ENCODE measurements around the gene EDN2. TPM values are rescaled to one million over a fixed set of nuclear protein-coding genes. Genes with fewer than 3 reads are reported as not detected.

EDN2 gene
- total RNA-seq, 2 donors from 2014 or later = not detected

DNA sequence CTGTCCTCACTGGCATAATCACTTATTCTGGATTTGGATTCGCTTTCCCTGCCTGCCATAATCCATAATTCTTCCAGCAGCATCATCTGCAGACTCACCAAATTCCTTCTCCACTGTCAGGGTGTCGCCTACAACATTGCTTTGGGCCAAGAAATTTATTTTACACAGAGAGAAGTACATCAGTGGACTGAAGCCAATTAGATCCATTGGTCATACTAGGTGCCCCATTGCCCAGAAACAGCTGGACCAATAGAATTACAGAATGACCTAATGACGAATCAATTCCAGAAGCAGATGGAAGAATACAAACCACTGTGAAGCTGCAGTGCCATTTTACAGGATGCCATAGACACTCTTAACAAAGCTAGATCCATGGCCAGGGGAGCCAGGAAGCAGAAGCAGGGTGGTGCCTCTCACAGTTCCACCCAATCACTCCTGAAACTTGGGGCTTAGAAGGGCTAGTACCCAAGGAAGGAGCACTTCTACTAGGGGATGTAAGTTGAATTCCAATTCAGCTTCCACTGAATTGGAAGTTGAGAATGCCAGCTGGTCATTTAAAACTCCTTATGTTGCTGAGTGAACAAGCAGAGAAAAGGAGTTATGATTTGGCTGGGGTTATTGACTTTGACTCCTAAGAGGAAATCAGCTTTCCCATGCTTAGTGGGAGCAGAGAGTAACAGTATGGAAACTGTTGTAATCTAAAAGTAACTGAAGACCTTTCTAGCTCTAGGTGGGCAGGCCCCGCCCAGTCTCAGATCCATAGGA is 44.0 kb downstream of the EDN2 start:
- Mint-ChIP-seq H3K9me3 (no peaks in the 10 kb centered on the region), H3K4me3 (no peak overlapping the region)
- no peak for ATAC-seq (replicated peaks)

DNA sequence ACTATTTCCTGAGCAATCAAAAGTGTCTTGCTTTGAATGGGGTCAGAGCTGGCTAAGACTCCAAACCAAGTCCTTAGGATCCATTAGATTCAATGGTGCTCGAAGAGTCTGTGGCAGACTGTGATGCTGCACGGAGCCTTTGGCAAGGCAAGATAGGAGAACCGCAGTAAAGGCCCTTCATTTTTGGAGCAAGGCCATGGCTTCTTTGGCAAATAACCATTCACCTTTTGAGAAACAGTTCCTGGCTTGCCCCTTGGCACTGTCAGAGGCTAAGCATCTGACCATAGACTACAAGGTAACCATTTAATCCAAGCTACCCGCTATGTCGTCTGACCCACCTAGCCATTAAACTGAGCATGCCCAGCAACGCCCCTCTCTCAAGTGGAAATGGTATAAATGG is 45.2 kb downstream of the EDN2 start:
- ATAC-seq (replicated peaks) = no peak
- Mint-ChIP-seq H3K4me3 (no peak overlapping the region), H3K36me3 (ENCODE audit: low read depth) (no peaks in the 10 kb centered on the region), H3K27me3 (peaks cover 27% of the 10 kb centered on the region), H3K4me1 (no peaks in the 10 kb centered on the region), H3K9me3 (no peaks in the 10 kb centered on the region), H3K27ac (no peak overlapping the region)

More for the DNA sequence above, 44.0 kb downstream of the EDN2 start:
- Mint-ChIP-seq H3K27ac (no peak overlapping the region), H3K27me3 (peaks cover 17% of the 10 kb centered on the region), H3K4me1 (no peaks in the 10 kb centered on the region), H3K36me3 (ENCODE audit: low read depth) (no peaks in the 10 kb centered on the region)

DNA sequence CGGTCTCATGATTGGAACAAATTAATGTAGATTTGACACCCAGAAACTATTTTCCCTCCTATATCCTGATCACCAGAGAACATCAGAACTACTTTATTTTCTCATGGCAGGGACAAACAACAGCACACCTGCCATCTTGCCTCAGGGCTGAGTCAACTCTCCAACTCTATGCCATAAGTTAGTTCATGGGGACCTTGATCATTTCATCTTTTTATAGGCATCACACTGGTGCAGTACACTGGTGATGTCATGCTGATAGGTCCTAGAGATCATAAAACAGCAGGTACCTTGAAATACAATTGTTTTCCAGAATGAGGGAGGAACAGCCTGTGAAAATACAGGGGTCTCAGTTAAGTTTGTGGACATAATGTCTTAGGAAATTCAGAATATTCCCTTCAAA is 45.8 kb downstream of the EDN2 start:
- Mint-ChIP-seq H3K27me3 (peaks cover 31% of the 10 kb centered on the region), H3K27ac (no peak overlapping the region), H3K9me3 (no peaks in the 10 kb centered on the region), H3K36me3 (ENCODE audit: low read depth) (no peaks in the 10 kb centered on the region), H3K4me3 (no peak overlapping the region), H3K4me1 (no peaks in the 10 kb centered on the region)
- ATAC-seq (replicated peaks) = no peak

DNA sequence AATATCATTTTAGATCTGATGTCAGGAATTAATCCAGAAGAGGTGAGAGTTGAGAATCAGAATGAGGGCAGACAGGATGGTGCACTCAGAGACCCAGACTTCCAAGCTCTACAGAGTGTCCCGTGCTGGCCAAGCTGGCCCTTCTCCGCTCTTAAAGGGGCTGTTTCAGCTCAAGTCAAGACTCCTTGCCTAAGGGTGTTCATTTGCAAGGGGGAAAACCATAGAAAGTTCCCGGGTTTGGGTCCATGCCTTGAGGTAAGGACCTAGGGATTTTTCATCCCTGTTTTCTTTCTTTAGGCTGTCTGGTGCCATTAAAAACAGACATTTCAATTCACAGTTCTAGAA is 47.5 kb downstream of the EDN2 start:
- no peaks in the 10 kb centered on the region for H3K36me3 Mint-ChIP-seq (ENCODE audit: low read depth)
- no peak overlapping the region for H3K27ac Mint-ChIP-seq
- peaks cover 38% of the 10 kb centered on the region for H3K27me3 Mint-ChIP-seq
- H3K4me1 Mint-ChIP-seq = no peaks in the 10 kb centered on the region
- H3K4me3 Mint-ChIP-seq = no peak overlapping the region
- ATAC-seq (replicated peaks) = no peak
- H3K9me3 Mint-ChIP-seq = no peaks in the 10 kb centered on the region

DNA sequence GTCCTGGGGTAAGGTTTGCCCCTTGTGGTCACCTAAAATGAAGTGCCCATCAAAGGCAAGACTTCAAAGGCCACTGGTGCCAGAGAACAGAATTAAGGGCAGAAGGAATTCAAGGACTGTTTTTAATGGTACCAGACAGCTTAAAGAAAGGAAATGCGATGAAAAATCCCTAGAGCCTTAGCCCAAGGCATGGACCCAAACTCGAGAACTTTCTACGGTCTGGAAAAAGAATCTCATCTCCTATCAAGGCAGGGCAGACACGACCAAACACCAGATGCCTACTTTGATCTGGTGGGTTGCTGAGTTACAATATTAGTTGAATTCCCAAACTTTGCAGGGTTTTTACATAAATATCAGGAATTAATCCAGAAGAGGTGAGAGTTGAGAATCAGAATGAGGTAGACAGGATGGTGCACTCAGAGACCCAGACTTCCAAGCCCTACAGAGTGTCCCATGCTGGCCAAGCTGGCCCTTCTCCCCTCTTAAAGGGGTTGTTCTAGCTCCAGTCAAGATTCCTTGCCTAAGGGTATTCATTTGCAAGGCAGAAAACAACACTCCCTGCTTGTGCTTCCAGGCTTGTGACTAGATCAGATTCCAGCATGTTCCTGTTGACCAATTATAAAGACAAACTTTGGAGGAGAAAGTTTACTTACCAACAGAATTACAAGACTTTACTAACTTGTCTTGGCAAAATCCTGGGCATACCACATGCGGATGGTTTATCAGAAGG is 48.0 kb downstream of the EDN2 start:
- Mint-ChIP-seq H3K27me3 (peaks cover 38% of the 10 kb centered on the region), H3K4me3 (no peak overlapping the region)
- no peak for ATAC-seq (replicated peaks)

DNA sequence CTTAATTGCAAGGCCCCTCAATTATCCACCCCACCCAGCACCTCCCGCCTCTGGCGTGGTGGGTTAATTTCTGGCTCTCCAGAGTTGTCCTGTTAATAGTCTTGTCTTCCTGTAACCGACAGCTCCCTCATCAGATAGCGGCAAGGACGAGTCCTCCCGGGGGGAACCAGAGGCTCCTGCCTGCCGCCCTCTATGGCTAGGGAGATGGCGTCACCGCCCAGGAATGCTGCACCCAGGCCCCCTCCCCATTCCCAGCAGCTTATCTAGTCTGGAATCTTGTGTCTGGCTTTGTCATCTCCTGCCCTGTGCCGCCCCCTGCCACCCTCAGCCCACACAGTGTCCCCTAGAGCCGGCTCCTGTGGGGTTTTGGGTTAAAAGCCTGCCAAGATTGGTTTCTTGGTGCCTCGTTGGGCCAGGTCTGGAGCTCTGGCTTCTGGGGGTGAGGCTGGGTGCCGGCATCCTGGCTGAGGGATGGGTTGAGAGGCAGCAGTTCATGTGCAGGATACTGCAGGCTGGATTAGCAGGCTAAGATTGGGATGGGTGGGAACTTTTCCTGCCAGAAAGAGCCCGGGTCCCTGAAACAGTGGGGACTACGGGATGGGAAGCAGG is 48.8 kb downstream of the EDN2 start:
- Mint-ChIP-seq H3K27ac (no peak overlapping the region), H3K36me3 (ENCODE audit: low read depth) (no peaks in the 10 kb centered on the region), H3K4me3 (no peak overlapping the region), H3K4me1 (no peaks in the 10 kb centered on the region), H3K27me3 (peaks cover 34% of the 10 kb centered on the region), H3K9me3 (no peaks in the 10 kb centered on the region)
- no peak for ATAC-seq (replicated peaks)

More for the DNA sequence above, 48.0 kb downstream of the EDN2 start:
- Mint-ChIP-seq H3K27ac (no peak overlapping the region), H3K36me3 (ENCODE audit: low read depth) (no peaks in the 10 kb centered on the region), H3K9me3 (no peaks in the 10 kb centered on the region), H3K4me1 (no peaks in the 10 kb centered on the region)

DNA sequence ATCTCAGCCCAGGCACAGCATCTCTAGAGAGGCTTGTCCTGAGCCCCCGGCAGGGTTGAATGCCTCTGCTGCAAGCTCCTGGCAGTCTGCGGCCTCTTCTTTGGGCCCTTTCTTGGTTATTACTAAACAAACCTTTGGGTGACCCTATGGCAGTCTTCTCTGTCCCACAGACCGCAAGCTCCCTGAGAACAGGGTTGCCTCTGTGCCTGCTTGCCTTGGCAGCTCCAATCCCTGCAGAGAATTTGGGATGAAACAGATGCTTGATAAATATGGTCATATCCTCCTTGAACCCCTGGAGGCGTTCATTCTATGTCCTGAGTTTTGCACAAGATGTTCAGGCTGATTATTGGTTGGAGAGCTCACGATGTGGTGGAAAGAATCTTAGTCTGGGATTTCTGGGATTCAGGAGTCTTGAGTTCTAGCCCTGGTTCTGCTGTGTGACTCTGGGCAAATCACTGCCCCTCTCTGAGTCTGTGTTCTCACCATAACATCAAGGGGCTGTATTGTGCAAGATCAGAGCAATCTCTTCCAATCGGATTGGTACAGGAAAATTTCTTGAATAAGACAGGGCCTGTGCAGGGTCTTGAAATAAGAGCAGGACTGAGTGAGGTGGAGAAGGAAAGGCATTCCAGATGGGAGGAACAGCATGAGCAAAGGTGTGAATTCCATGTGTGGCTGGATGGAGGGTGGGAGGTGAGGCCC is 49.6 kb downstream of the EDN2 start:
- peaks cover 31% of the 10 kb centered on the region for H3K27me3 Mint-ChIP-seq
- no peak overlapping the region for H3K4me3 Mint-ChIP-seq
- H3K27ac Mint-ChIP-seq = no peak overlapping the region
- no peaks in the 10 kb centered on the region for H3K36me3 Mint-ChIP-seq (ENCODE audit: low read depth)
- ATAC-seq (replicated peaks) = no peak
- no peaks in the 10 kb centered on the region for H3K9me3 Mint-ChIP-seq
- H3K4me1 Mint-ChIP-seq = no peaks in the 10 kb centered on the region

DNA sequence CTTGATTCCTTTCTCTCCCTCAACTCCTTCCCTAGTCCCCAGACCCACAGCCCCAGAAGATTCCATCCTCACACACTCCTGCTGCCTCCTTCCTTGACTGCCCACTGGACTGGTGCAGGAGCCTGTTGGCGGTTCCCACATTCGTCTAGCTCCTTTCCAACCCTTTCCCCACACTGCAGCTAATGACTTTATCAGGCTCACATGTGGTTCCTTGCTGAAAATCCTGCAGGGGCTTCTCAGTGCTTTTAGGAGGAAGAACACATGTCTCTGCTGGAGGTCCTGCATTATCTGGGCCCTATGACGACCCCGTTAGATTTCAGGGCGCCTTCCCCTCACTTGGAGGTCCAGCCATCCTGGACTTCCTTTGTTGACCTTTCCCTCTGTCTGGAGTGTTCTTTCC is 50.2 kb downstream of the EDN2 start:
- H3K4me1 Mint-ChIP-seq = no peaks in the 10 kb centered on the region
- no peak overlapping the region for H3K4me3 Mint-ChIP-seq
- no peaks in the 10 kb centered on the region for H3K9me3 Mint-ChIP-seq
- no peak overlapping the region for H3K27ac Mint-ChIP-seq
- ATAC-seq (replicated peaks) = no peak
- H3K27me3 Mint-ChIP-seq = peaks cover 28% of the 10 kb centered on the region
- H3K36me3 Mint-ChIP-seq (ENCODE audit: low read depth) = no peaks in the 10 kb centered on the region

DNA sequence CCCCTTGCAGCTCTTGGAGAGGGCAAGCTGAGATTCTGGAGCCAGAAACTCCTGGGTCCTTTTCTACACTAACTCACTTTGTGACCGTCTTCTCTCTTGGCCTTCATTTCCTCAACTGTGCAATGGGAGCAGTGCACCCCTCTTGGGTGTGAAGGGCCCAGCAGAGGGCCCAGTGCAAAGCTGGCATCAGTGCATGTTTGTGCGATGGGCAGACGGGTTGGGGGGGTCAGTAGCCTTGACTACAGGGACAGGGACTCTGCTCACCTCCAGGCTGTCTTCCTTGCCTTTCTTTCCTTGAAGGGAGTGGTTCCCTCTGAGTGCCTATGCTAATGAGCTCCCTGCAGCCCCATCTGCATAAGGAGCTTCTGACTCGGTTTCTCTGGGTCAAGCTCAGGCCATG is 51.0 kb downstream of the EDN2 start:
- no peak for ATAC-seq (replicated peaks)
- Mint-ChIP-seq H3K4me1 (no peaks in the 10 kb centered on the region), H3K27me3 (peaks cover 30% of the 10 kb centered on the region), H3K27ac (no peak overlapping the region), H3K9me3 (no peaks in the 10 kb centered on the region), H3K36me3 (ENCODE audit: low read depth) (no peaks in the 10 kb centered on the region), H3K4me3 (no peak overlapping the region)

DNA sequence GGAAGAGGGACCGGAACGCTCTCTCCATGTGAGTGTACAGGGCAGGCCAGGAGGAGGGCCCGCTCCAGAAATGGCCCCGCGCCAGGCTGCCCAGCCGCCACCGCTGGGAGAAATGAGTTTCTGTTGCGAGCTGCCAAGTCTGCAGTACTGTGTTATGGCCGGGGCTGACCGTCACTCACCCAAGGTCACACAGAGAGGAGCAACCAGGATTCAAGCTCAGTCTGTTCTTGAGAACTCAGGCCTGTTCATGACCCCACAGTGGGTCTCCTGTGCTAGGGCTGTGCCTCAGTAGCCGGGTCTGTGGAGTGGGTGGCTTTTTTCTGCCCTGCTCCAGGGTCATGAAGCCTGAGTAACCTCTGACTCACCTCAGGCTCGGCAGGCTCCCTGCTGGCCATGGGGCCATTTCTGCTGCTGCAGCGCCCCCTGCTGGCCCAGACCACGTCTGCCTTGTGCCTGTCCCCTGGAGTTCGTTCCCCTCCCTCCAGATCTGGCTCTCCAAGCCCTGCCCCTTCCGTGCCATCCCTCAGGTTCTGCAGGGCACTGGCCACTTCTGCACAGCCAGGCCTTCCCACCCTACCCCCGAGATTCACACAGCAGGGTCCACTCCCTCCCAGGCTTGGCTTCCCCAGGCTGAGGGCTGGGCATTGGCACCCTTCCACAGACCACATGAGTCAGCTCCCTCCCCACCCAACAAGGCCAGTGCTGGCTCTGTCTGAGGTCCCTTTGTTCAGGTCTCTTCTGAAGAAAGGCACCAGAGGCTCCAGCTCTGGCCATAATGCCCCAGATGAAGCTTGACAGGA is 51.8 kb downstream of the EDN2 start:
- peaks cover 33% of the 10 kb centered on the region for H3K27me3 Mint-ChIP-seq
- H3K4me1 Mint-ChIP-seq = no peaks in the 10 kb centered on the region
- H3K36me3 Mint-ChIP-seq (ENCODE audit: low read depth) = no peaks in the 10 kb centered on the region
- no peak overlapping the region for H3K4me3 Mint-ChIP-seq
- ATAC-seq (replicated peaks) = peak; percentile 98
- H3K27ac Mint-ChIP-seq = no peak overlapping the region
- no peaks in the 10 kb centered on the region for H3K9me3 Mint-ChIP-seq

DNA sequence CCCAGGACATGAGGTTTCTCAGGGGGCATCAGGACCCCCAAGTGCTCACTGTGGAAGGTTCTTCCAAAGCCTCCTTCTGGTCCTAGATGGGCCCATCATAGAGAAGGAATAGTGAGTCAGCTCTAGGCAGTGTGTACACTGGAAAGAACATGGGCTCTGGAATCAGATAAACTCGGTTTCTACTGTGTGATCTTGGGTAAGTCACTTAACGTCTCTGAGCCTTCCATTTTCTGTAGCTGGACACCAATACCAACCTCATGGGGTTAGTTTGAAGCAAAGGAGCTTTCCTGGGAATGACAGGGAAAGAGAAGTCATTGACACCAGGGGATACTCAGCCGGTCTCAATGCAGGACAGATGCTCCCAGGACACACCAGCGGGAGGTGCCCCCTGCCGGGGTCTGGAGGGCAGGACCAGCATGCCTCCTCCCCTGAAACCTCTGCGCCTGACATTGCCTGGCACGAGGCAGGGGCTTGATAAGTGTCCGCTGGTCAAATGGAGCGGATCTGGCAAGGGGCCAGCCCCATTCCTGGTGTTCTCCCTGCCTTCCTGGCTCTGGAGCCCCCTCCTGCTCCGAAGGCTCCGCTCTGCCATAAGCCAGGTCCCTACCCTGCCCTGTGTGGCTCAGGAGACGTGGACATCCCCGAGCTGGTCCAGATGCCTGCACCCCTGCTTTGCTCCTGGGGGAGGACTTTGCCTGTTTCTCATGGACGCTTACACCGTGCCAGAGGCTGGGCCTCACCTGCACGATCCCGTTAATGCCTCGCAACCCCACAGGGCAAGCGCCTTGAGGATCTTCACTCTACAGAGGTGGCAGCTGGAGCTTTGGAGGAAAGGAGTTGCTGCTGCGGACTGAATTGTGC is 52.8 kb downstream of the EDN2 start:
- H3K27ac Mint-ChIP-seq = no peak overlapping the region
- H3K9me3 Mint-ChIP-seq = no peaks in the 10 kb centered on the region
- H3K4me1 Mint-ChIP-seq = no peaks in the 10 kb centered on the region
- no peak for ATAC-seq (replicated peaks)
- H3K4me3 Mint-ChIP-seq = no peak overlapping the region
- H3K36me3 Mint-ChIP-seq (ENCODE audit: low read depth) = no peaks in the 10 kb centered on the region
- peaks cover 33% of the 10 kb centered on the region for H3K27me3 Mint-ChIP-seq

DNA sequence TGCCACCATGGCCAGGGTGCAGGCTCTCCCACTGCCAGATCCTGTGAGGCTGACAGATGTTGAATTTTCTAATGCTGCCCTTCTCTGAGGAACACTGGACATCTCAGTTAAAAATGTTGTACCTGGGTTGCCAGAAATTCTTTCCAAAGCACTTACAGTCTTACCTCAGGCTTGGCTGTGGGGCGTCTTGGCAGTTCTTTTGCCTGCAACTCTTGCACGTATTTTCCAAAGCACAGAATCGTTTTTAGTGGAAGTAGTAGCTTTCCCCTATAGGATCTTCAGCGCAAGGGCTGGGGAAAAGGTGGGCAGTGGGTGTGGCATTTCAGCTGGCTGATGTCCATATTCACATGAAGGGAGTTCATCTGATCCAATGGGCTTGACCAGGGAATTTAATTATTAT is 53.9 kb downstream of the EDN2 start:
- no peak overlapping the region for H3K27ac Mint-ChIP-seq
- H3K36me3 Mint-ChIP-seq (ENCODE audit: low read depth) = no peaks in the 10 kb centered on the region
- no peak overlapping the region for H3K4me3 Mint-ChIP-seq
- no peaks in the 10 kb centered on the region for H3K4me1 Mint-ChIP-seq
- H3K27me3 Mint-ChIP-seq = peaks cover 26% of the 10 kb centered on the region
- no peak for ATAC-seq (replicated peaks)
- no peaks in the 10 kb centered on the region for H3K9me3 Mint-ChIP-seq

DNA sequence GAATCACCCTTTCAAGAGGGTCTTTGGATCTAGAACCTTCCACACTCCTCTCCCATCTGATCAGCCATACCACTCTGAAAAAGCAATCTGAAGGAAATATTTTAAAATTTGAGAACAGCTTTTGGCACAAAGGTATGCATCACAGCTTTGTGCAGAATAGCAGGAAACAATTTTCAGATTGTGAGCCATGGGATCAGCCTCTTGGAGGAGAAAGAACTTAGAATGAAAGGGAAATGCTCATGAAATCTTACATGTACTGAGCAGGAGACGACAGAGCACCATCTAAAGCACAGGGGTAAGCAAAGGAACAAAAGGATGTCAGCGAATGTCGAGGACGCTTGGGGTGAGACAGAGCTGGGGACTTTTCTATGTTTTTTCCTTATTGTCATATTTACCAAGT is 54.4 kb downstream of the EDN2 start:
- Mint-ChIP-seq H3K36me3 (ENCODE audit: low read depth) (no peaks in the 10 kb centered on the region), H3K4me1 (no peaks in the 10 kb centered on the region), H3K4me3 (no peak overlapping the region)

More for the DNA sequence above, 54.4 kb downstream of the EDN2 start:
- Mint-ChIP-seq H3K27ac (no peak overlapping the region), H3K27me3 (peaks cover 24% of the 10 kb centered on the region), H3K9me3 (no peaks in the 10 kb centered on the region)
- ATAC-seq (replicated peaks) = no peak
